SK-N-SH (cell line): Measurements from ENCODE around the gene PCDHGA11. TPM values are rescaled to one million over a fixed set of nuclear protein-coding genes. Genes with fewer than 3 reads are reported as not detected.

ENCODE experiments used
- CTCF ChIA-PET: fragments of 300-600, 350-600 bp; formaldehyde crosslinking; extraction: SDS; loops from one replicate; lab custom pipeline; 2021; lab: Yijun Ruan, JAX
- POLR2A ChIA-PET: fragments of 350-600 bp; sonication (Branson Sonifier 250); formaldehyde crosslinking; extraction: SDS; loops from one replicate; lab custom pipeline; 2020; ENCODE audit warnings: antibody characterized with exemption, inconsistent platforms; lab: Yijun Ruan, JAX
- DNase-seq: peaks from one replicate; pipeline ENCODE4 v3.0.0; 2012
- H2AFZ ChIP-seq: fragments of 200-600 bp; sonication (generic); 2 replicates; pipeline ENCODE4 v1.8.1; 2016; ENCODE audit warnings: antibody characterized with exemption, mild to moderate bottlenecking, low read depth
- H3F3A ChIP-seq: fragments of 200-600 bp; sonication (generic); replicated peaks from 2 replicates; pipeline ENCODE3; 2016; ENCODE audit warnings: antibody characterized with exemption, mild to moderate bottlenecking; ENCODE audit not compliant: insufficient read depth
- H3K27ac ChIP-seq, 2 experiments: fragments of 200-500 bp in 1 of 2; fragments of 200-600 bp in 1 of 2; sonication (Bioruptor generic) in 1 of 2; sonication (generic), shearing (Covaris generic) in 1 of 2; 2 replicates each; pipeline versions ENCODE4 v1.5.1 to v1.6.1; 2014 to 2016; ENCODE audit warnings: low read depth in 2 of 2, inconsistent platforms in 1 of 2, low read length in 1 of 2, mild to moderate bottlenecking in 1 of 2, mixed read lengths in 1 of 2
- H3K27me3 ChIP-seq: fragments of 200-600 bp; sonication (generic), shearing (Covaris generic); 2 replicates; pipeline ENCODE4 v1.6.1; 2016; ENCODE audit warnings: mixed run types; ENCODE audit not compliant: insufficient read depth
- H3K36me3 ChIP-seq, 2 experiments: fragments of 200-500 bp in 1 of 2; fragments of 200-600 bp in 1 of 2; sonication (Bioruptor generic) in 1 of 2; sonication (generic) in 1 of 2; replicated peaks in 1 of 2; 2 replicates each; pipeline versions ENCODE3 to v1.5.1; 2014 to 2016; ENCODE audit warnings: low read length in 1 of 2, mild to moderate bottlenecking in 1 of 2; ENCODE audit not compliant: insufficient read depth in 2 of 2, control insufficient read depth in 1 of 2
- H3K4me1 ChIP-seq, 2 experiments: fragments of 200-500 bp in 1 of 2; fragments of 200-600 bp in 1 of 2; sonication (Bioruptor generic) in 1 of 2; sonication (generic), shearing (Covaris generic) in 1 of 2; 2 replicates each; pipeline versions ENCODE4 v1.5.1 to v1.6.1; 2014 to 2016; ENCODE audit warnings: low read depth in 1 of 2, low read length in 1 of 2, mixed run types in 1 of 2; ENCODE audit not compliant: insufficient read depth in 2 of 2, control insufficient read depth in 1 of 2
- H3K4me2 ChIP-seq: fragments of 200-600 bp; sonication (generic), shearing (Covaris generic); 2 replicates; pipeline ENCODE4 v1.6.1; 2017; ENCODE audit warnings: mixed run types
- H3K4me3 ChIP-seq, 2 experiments: fragments of 200-500 bp in 1 of 2; fragments of 200-600 bp in 1 of 2; sonication (Bioruptor generic) in 1 of 2; sonication (generic), shearing (Covaris generic) in 1 of 2; 2 replicates each; pipeline versions ENCODE4 v1.5.1 to v1.8.1; 2014 to 2016; ENCODE audit warnings: low read depth in 2 of 2, inconsistent platforms in 1 of 2, low read length in 1 of 2, mild to moderate bottlenecking in 1 of 2, mixed read lengths in 1 of 2, moderate library complexity in 1 of 2
- H3K79me2 ChIP-seq: fragments of 200-600 bp; sonication (generic); 2 replicates; pipeline ENCODE4 v1.8.1; 2017; ENCODE audit warnings: mild to moderate bottlenecking; ENCODE audit not compliant: insufficient read depth
- H3K9ac ChIP-seq: fragments of 200-600 bp; sonication (generic); 2 replicates; pipeline ENCODE4 v1.6.1; 2017; ENCODE audit warnings: mixed run types
- H3K9me2 ChIP-seq: fragments of 200-600 bp; sonication (generic); 2 replicates; pipeline ENCODE4 v1.6.1; 2017; ENCODE audit warnings: mixed run types
- H3K9me3 ChIP-seq: fragments of 200-600 bp; sonication (generic); 2 replicates; pipeline ENCODE4 v1.6.1; 2017; ENCODE audit warnings: mixed run types, mild to moderate bottlenecking, moderate library complexity
- H4K20me1 ChIP-seq: fragments of 200-600 bp; sonication (generic); 2 replicates; pipeline ENCODE4 v1.6.1; 2017; ENCODE audit warnings: mild to moderate bottlenecking, mixed run types; ENCODE audit not compliant: insufficient read depth
- CTCF ChIP-seq: fragments of 200-600 bp; sonication (generic); IDR thresholded peaks from 2 replicates; pipeline ENCODE4 v1.6.1; 2017; ENCODE audit warnings: antibody characterized with exemption, mild to moderate bottlenecking, moderate library complexity
- EZH2phosphoT487 ChIP-seq: fragments of 200-600 bp; sonication (generic); IDR thresholded peaks from 2 replicates; pipeline ENCODE4 v1.6.1; 2017; ENCODE audit warnings: low read depth, mixed run types, mild to moderate bottlenecking, antibody characterized with exemption, moderate library complexity, borderline replicate concordance
- POLR2AphosphoS5 ChIP-seq: IDR thresholded peaks from 2 replicates; pipeline ENCODE4 v1.6.1; 2012; ENCODE audit warnings: low read depth, low read length
- RAD21 ChIP-seq: IDR thresholded peaks from 2 replicates; pipeline ENCODE4 v1.6.1; 2012; ENCODE audit warnings: mild to moderate bottlenecking, low read length
- RCOR1 ChIP-seq: fragments of 150-350 bp; IDR thresholded peaks from 2 replicates; pipeline ENCODE4 v1.6.1; 2017; ENCODE audit warnings: antibody characterized with exemption, low read length
- REST ChIP-seq: IDR thresholded peaks from 2 replicates; pipeline ENCODE4 v1.6.1; 2012; ENCODE audit warnings: mild to moderate bottlenecking, low read depth, low read length, moderate library complexity
- RXRA ChIP-seq: IDR thresholded peaks from 2 replicates; pipeline ENCODE4 v1.4.0; 2012; ENCODE audit warnings: low read depth, mild to moderate bottlenecking, borderline replicate concordance
- SMC3 ChIP-seq: IDR thresholded peaks from 2 replicates; pipeline ENCODE4 v1.6.1; 2012; ENCODE audit warnings: low read depth, low read length, improper control_type of control experiment
- TAF1 ChIP-seq: IDR thresholded peaks from 2 replicates; pipeline ENCODE4 v1.6.1; 2012; ENCODE audit warnings: low read depth, mild to moderate bottlenecking, low read length, moderate library complexity, borderline replicate concordance
- TCF12 ChIP-seq: IDR thresholded peaks from 2 replicates; pipeline ENCODE4 v1.4.0; 2012
- USF1 ChIP-seq: IDR thresholded peaks from 2 replicates; pipeline ENCODE4 v1.4.0; 2012; ENCODE audit warnings: low read depth, borderline replicate concordance
- YY1 ChIP-seq: IDR thresholded peaks from 2 replicates; pipeline ENCODE4 v1.4.0; 2012; ENCODE audit warnings: low read depth, mild to moderate bottlenecking
- WGBS: methylation state at CpG from one replicate; pipeline ENCODE4 v1.1.6; 2017; ENCODE audit warnings: low lambda C conversion rate; 5-methylcytosine and 5-hydroxymethylcytosine counted together
- polyA plus RNA-seq, 3 experiments: library from polyadenylated mRNA; depleted of rRNA; stranded (reverse); fragments of >200 nt; gene quantifications; 2 replicates each; pipeline ENCODE4 v1.2.3, GENCODE V29; 2012

Gene PCDHGA11
- polyA plus RNA-seq, 1 of the 3 experiments (the other 2 are of a cell fraction), result 0.18 TPM

- TF ChIP-seq CTCF (peak; percentile 52), REST (no peak), RAD21 (peak; percentile 45), RCOR1 (no peak), EZH2phosphoT487 (no peak)
- Histone ChIP-seq H3K4me3 (no peak within 1 kb of the TSS; a peak in 1 of 4 replicates), H3K9ac (no peak within 1 kb of the TSS), H2AFZ (no peak within 1 kb of the TSS), H3K4me1 (no peaks in the 10 kb centered on the region), H3K27ac (no peak within 1 kb of the TSS), H3K9me3 (no peaks in the 10 kb centered on the region; the same call in 1 of the 2 replicates), H3K4me2 (no peak within 1 kb of the TSS), H3K27me3 (no peaks in the 10 kb centered on the region), H3K9me2 (no peaks in the 10 kb centered on the region), H3K79me2 (no peaks in the 10 kb centered on the region), H3K36me3 (peaks cover 0 to 14% of the 10 kb centered on the region in 2 experiments), H4K20me1 (no peaks in the 10 kb centered on the region), H3F3A (no peaks in the 10 kb centered on the region)
- CTCF ChIA-PET, result interaction anchor here (0.9 to 1.8 kb wide), 5 partner anchors 12 to 193 kb away, joined by 3 to 8 read pairs (median 4); partner anchors contain the start of gene PCDHB14
- POLR2A ChIA-PET, result no interaction called here
- 67% methylated on average over 27 of the region's 27 CpGs for WGBS
- DNase-seq, result no peak
Measured at GRCh38 chr5:141373673-141374317, 47.1 kb upstream of the PCDHGA11 start, which contains the start of gene PCDHGA6. Gene PCDHGA6 (plus strand): TSS chr5:141373891. CDS start chr5:141374084, 193 bp downstream.

GRCh38 chr5:141374627-141375026, 46.2 kb upstream of the PCDHGA11 start:
- no peaks in the 10 kb centered on the region; the same call in 1 of the 2 replicates for H3K9me3 ChIP-seq
- no peak overlapping the region for H3K9ac ChIP-seq
- CTCF ChIA-PET, result interaction anchor here (0.7 to 1.8 kb wide), 6 partner anchors 12 to 193 kb away, joined by 3 to 8 read pairs (median 4); partner anchors contain the start of gene PCDHB14
- no peak overlapping the region for H3K4me2 ChIP-seq
- H2AFZ ChIP-seq, result no peak overlapping the region
- POLR2A ChIA-PET, result no interaction called here
- no peak overlapping the region for H3K4me3 ChIP-seq
- H3K27me3 ChIP-seq, result no peaks in the 10 kb centered on the region
- H3K9me2 ChIP-seq, result no peaks in the 10 kb centered on the region
- H3K27ac ChIP-seq, result no peak overlapping the region
- no peak for TF ChIP-seq POLR2AphosphoS5
- TF ChIP-seq TAF1, result no peak
- no peak for TF ChIP-seq TCF12
- no peak for TF ChIP-seq RXRA
- no peak for TF ChIP-seq USF1
- no peak for TF ChIP-seq YY1
- TF ChIP-seq SMC3, result no peak
- H3K79me2 ChIP-seq, result no peaks in the 10 kb centered on the region
- no peaks in the 10 kb centered on the region for H4K20me1 ChIP-seq
- no peak for DNase-seq
- H3K36me3 ChIP-seq, result peaks cover 0 to 14% of the 10 kb centered on the region in 2 experiments
- H3K4me1 ChIP-seq, result no peaks in the 10 kb centered on the region
- no peaks in the 10 kb centered on the region for H3F3A ChIP-seq
- WGBS, result 69% methylated on average over 14 of the region's 14 CpGs
